Right forelimb (tissue), 1 donor: ENCODE results near the gene BCL7B.
A peak's percentile ranks its signal among the peaks of the same experiment; 100 is the strongest.
"Not testable (repeated sequence)": the region's sequence is repeated elsewhere in the genome, so short reads cannot be mapped to it uniquely, and the experiment has no call there.

ENCODE experiments used
- DNase-seq: peaks from one replicate; pipeline ENCODE4 v3.0.0-alpha.2; 2018

BCL7B gene

DNA sequence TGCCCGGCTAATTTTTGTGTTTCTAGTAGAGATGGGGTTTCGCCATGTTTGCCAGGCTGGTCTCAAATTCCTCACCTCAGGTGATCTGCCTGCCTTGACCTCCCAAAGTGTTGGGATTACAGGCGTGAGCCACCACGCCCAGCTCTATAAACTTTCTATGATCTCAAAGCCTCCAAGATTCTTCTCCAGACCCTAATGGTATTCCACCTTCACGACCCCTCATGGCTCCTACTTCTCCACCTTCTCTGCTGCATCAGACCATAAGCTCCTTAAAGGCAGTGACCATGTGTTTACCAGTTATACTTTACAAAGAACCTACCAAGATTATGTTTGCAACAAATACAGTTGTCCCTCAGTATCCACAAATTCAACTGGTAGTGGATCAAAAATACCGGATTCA lies 25.3 kb downstream of the BCL7B start:
- no peak for DNase-seq

DNA sequence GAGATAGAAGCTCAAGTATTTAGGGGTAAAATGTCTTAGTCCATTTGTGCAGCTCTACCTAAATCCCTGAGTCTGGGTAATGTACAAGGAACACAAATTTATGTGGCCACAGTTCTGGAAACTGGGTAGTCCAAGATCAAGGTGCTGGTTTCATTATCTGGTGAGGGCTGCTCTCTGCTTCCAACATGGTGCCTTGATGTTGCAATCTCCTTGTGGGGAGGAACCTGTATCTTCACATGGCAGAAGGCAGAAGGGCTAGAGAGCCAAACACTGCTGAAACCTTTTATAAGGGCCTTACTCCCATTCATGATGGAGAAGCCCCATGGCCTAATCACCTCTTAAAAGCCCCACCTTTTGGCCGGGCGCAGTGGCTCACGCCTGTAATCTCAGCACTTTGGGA lies 26.7 kb downstream of the BCL7B start:
- DNase-seq = no peak

DNA sequence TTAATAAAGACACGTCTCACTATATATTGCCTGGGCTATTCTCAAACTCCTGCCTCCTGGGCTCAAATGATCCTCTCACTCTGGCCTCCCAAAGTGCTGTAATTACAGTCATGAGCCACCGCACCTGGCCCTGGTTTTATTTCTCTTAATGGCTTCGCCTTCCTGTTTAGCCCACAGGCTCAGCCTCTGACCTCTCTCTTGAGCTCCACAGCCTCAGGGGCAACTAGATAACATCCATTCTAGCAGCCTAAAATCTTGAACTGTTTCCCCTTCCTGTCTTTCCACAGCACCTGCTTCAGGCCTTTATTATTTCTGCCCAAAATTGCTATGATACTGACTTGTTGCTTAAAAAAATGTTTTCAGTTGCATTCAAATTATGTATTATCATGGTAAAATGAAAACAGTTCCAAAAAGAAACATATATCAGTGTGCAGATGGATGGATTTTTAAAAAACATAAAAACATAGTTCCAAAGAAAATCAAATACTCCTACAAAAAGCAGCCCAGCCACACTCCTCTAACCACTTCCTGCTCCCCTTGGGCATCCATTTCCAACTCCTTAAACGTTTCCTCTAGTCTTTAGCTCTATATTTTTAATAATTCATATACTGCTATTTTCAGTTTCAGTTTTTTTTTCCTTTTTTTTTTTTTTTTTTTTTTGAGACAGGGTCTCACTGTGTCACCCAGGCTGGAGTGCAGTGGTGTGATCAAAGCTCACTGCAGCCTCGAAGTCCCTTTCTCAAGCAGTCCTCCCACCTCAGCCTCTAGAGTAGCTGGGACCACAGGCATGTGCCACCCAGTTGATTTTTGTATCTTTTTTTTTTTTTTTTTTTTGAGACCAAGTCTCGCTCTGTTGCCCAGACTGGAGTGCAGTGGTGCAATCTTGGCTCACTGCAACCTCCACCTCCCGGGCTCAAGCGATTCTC lies 30.3 kb downstream of the BCL7B start:
- DNase-seq = no peak

- DNase-seq = not testable (repeated sequence)
Observed at GRCh38 chr7:73526158-73526494, 31.4 kb downstream of the BCL7B start.

GRCh38 chr7:73522105-73522872 lies 35.2 kb downstream of the BCL7B start, which contains the start of gene BAZ1B:
Gene BAZ1B, minus strand, starts transcription at chr7:73522293. Its CDS starts 360 bp downstream, at chr7:73521933.
- DNase-seq = peak; percentile 97

GRCh38 chr7:73521636-73522104 lies 35.8 kb downstream of the BCL7B start:
- DNase-seq = peak; percentile 74

GRCh38 chr7:73520673-73521635 lies 36.5 kb downstream of the BCL7B start:
- peak; percentile 51 for DNase-seq

GRCh38 chr7:73519867-73520672 lies 37.4 kb downstream of the BCL7B start:
- no peak for DNase-seq

DNA sequence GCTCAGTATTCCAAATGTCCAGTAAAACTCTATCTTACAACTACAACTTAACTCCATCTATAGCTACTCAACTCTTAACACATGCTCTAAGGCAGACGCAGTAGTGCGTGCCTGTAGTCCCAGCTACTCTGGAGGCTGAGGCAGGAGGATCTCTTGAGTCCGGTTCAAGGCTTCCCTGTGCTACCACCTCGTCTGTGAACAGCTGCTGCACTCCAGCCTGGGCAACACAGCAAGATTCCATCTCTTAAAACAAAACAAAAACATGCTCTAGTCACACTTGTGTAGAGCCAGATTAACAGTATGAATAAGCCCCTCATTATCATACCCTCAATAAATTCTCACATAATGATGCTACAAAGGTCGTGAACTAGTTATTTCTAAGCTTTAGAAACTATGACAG lies 39.0 kb downstream of the BCL7B start:
- no peak for DNase-seq

GRCh38 chr7:73517241-73517995 lies 40.1 kb downstream of the BCL7B start:
- no peak for DNase-seq

- no peak for DNase-seq
Observed at GRCh38 chr7:73515178-73515577, 42.3 kb downstream of the BCL7B start.

GRCh38 chr7:73512018-73512780 lies 45.3 kb downstream of the BCL7B start:
- DNase-seq = no peak

DNA sequence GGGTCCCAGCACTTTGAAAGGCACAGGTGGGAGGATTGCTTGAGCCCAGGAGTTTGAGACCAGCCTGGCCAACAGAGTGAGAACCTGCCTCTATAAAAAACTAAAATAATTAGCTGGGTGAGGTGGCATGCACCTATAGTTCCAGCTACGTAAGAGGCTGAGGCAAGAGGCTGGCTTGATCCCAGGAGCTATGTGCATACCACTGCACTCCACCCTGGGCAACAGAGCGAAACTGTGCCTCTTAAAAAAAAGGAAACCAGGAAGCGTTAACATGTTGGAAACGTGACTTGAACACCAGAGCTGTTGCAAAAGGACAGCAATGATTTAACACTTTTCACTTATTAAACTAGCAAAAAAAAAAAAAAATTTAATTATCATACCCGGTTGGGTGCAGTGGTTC lies 48.0 kb downstream of the BCL7B start:
- no peak for DNase-seq

GRCh38 chr7:73507556-73507955 lies 49.9 kb downstream of the BCL7B start:
- DNase-seq = no peak

GRCh38 chr7:73504920-73505319 lies 52.6 kb downstream of the BCL7B start:
- no peak for DNase-seq

- no peak for DNase-seq
Observed at GRCh38 chr7:73504017-73504416, 53.5 kb downstream of the BCL7B start.

- no peak for DNase-seq
Observed at GRCh38 chr7:73503229-73503628, 54.3 kb downstream of the BCL7B start.

GRCh38 chr7:73496626-73497025 lies 60.9 kb downstream of the BCL7B start:
- no peak for DNase-seq

- DNase-seq = not testable (repeated sequence)
Observed at GRCh38 chr7:73495507-73495906, 62.0 kb downstream of the BCL7B start.

GRCh38 chr7:73489976-73490375 lies 67.5 kb downstream of the BCL7B start:
- DNase-seq = no peak
